HG03139 (cell line): ENCODE data around the gene NCKAP5.
"Not testable (repeated sequence)": the region's sequence is repeated elsewhere in the genome, so short reads cannot be mapped to it uniquely, and the experiment has no call there.

Experiments
- ATAC-seq: cut with Tn5 transposase; IDR thresholded peaks from one replicate; pipeline ENCODE4 v1.9.1; 2021; ENCODE audit not compliant: unreplicated experiment

The NCKAP5 gene

DNA sequence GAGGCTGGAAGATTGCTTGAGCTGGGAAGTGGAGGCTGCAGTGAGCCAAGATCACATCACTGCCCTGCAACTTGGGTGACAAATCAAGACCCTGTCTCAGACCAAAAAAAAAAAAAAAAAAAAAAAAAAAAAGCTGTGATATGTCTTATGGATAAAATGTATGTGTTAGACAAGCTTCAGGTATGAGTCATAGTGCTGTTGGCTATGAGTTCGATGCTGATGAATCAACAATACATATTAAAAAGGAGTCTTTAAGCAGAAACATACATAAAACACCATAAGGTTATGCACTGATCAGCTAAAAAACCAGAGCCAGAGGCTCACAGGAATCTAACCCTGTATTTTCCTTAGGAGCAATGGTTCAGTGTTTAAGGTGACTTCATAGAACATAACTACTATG, 332.3 kb downstream of the NCKAP5 start:
- ATAC-seq = no peak

DNA sequence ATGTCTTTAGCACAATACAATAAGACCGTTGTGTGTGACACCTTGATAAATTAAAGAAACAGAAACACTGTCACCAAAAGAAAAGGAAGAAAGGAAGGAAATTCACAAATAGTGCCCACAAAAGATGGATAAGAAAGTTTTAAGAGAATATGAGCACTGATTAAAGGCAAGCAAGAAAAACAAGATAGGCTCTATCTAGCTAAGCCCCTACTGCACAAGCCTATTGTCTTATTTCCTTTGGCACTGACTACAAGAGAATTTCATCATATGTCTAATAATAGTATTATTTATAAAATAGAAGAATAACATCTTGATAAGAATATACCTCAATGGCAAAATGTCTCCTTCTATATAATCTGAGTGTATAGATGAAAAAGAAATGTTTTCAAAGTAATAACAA, 335.7 kb downstream of the NCKAP5 start:
- ATAC-seq = no peak

DNA sequence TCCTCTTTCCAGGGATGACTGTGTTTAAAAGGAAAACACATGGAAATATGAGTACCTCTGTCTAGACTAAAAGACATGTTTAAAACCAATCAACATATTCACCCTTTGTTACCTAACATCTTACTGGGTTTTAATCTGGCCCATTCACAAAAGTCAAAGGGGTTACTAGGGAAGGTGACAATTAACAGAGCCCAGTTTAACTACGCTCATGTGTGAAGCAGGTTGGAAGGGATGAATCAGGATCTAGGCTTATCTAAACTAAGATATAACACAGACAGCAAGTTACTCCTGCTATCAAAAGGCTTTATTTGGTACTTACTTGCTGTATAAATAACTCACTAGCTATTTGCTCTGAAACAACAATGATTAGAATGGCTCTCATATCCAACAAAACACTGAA, 337.0 kb downstream of the NCKAP5 start:
- no peak for ATAC-seq

DNA sequence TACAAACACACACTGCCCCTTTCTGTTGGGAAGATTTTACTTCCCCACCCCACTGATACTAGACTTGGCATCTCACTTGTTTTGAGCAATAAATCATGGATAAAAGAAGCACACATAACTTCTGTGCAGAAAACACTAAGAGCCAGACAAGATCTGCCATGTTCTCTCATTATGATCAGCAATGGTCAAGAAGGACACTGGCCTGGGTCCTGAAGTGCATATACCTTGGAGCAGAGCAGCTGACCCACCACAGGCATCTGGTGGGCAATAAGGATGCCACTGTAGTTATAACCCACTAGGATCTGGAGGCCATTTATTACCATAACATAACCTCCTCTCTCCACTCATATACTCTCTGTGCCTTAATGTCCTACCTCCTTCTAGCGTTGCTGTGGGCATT, 338.3 kb downstream of the NCKAP5 start:
- ATAC-seq = no peak

DNA sequence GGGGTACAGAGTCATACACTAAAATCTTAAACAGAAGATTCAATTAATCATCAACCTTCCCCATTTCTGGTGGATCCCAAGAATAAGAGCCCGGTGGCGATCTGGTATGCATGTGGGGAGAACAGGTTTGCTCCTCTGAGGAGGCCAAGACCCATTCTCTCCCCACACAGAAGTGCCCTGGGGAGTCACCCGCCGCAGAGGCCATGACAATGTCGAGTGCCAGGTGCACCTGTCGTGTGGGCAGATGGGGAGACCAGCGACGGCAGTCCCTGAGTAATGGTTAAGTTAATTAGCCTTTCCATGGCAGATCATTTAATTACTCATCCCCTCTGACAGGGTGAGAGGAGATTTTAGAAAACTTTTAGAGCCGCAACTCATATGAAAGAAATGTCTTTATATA, 345.0 kb downstream of the NCKAP5 start:
- no peak for ATAC-seq

DNA sequence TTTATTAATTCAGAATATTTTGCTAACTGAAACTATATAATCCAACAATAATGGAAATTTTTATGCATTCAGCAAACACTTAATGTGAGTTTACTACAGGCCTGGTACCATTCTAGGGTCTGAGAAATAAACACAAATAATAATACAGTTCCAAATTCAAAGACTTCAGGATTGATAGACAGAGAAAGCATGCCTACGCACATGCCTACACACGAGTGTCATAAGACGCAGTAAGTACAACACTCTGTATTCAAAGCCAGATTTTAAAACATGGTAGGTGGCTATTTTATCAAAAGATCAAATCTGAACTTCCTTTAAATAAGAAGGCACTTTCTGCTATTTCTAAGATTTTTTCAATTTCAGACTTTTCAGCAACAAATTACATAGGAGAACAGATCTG, 346.9 kb downstream of the NCKAP5 start:
- no peak for ATAC-seq

DNA sequence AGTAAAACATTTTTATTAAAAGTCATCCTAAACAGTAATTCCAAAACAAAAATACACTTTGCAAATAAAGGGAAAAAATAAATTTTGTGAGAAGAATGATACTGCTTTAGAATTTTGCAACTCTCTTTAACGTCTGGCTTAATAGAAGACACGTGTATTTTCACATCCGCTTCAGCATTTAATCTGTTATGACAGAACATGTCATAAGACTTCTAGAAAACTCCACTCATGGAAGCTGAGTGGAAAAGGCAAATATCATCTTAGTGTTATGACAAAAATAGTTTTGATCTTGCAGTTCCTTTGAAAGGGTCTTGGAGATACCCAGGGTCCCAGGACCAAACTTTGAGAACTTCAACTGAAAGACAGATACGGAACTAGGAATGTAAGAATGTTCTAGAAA, 350.1 kb downstream of the NCKAP5 start:
- ATAC-seq = no peak

DNA sequence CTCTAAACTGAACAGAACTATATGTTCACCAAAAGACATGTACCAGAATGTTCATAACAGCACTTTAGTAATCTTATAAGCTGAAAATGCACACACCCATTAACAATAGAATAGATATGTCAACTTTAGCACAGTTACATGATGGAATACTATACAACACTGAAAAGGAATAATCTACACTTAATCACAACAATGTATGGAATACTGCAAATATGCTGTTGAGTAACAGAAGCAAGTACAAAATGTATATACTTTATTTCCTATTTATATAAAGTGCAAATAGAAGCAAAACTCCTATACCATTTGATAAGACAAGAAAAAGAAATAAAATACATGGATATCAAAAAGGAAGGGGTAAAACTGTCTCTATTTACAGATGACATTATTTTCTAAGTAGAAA, 352.8 kb downstream of the NCKAP5 start:
- ATAC-seq = no peak

DNA sequence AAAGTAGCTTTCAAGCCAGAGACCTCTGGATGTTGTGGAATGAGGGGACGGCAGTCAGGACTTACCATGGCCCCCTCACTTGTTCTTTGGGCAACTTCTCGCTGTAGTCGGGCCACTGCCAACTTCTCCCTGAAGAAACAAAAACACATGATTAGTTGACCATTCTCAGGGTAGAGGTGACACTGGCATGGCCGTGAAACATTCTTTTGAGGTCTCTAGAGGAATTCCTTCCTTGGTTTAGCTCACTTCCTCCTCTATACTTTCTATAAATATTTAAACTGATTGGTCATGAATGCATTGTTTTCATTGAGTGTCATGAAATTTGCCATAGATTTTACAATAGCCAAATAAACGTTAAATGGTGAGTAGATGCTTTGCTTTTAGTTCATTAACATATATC, 354.6 kb downstream of the NCKAP5 start:
- no peak for ATAC-seq

DNA sequence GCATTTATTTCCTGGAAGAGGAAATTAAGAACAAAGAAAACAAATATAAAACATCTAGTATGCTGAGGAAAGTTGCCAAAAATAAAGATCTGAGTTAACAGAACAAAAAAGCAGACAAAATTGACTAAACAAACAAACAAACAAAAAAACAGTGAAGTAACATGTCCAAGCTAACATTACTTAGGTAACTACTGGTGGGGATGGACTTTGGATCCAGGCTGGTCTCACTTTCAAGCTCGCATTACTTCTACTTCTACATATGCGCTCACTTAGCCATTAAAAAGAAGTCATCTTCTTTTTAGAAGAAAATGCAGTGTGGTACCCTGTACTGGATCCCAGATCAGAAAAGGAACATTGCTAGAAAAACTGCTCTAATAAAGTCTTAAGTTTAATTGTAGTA, 358.9 kb downstream of the NCKAP5 start:
- no peak for ATAC-seq

DNA sequence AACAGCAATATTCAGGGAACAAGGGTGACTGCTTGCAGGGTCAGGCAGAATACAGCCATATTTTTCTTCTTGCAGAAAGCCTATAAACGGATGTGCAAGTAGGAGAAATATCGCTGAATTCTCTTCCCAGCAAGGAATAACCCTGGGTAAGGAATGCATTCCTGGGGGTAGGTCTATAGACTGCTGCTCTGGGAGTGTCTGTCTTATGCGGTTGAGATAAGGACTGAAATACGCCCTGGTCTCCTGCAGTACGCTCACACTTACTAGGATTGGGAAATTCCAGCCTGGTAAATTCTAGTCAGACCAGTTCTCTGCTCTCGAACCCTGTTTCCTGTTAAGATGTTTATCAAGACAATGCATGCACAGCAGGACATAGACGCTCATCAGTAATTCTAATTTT, 361.6 kb downstream of the NCKAP5 start:
- not testable (repeated sequence) for ATAC-seq

DNA sequence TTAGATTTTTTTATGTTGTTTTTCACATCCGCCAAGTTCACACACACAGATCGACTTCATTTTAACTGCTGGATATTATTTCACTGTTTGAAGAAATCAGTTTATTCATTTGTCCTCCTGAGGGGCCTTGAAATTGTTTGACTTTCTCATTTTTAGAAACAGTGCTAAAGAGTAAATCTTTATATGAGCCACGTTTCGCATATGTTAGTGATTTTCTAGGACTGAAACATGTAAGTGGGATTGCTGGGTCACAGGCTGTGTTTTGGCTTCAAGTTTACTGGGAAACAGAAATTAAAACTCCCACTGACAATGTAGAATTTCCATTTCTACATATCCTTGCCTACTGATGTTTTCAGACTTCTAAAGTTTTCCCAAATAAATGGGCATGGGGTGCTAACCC, 363.8 kb downstream of the NCKAP5 start:
- ATAC-seq = no peak

DNA sequence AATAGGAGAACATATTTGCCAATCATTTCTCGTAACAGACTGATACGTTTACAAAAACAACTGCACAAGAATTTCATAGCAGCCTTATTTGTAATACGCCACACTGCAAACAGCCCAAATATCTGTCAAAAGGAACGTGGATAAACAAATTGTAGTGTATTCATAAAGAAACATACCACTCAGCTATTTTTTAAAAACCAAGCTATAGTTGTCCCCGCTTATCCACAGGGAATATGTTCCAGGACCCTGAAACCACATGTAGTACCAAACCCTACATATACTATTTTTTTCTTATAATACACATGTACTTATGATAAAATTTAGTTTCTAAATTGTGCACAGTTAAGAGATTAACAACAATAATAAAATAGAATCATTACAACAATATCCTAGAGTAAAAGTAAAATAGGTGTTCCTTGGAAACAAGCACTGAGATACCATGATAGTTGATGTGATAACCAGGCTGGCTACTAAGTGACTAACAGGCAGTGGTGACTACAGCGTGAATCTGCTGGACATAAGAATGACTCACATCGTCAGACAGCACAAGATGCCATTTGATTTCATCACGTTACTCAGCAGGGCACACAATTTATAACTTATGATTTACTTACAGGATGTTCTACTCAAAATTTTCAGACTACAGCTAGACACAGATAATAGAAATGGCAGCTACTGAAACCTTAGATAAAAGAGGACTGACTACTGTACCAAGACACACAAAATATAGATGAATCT, 367.4 kb downstream of the NCKAP5 start:
- ATAC-seq = no peak

DNA sequence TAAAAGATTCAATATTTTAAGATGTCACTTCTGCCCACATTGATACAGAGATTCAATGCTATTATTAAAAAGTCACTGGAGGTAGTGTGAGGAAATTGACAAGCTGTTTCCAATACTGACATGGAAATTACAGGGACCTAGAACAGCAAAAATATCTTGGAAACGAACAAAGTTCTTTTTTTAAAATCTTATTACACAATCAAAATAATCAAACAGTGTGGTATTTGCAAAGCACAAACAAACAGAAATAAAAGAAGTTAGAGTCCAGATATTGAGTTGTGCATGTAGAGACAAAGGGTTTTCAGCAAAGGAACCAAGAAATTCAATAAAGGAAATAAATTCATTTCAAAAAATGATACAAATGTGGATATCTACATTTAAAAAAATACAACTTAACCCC, 369.6 kb downstream of the NCKAP5 start:
- no peak for ATAC-seq

DNA sequence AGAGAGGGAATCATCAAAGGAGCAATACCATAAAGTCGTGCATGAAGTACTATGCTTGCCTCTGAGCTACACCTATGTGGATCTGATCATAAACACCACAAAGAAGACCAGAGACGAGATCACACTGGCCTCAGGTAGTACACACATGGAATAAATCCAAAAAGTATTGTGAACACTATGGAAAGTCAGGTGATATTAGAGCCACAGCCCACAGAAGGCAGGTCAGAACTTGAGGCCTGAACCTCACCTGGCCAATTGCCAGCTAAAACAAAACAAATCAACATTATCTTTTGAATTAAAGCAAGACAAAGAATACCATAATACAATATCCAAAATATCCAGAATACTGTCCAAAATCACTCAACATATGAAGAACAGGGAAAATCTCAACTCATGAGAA, 371.1 kb downstream of the NCKAP5 start:
- no peak for ATAC-seq

DNA sequence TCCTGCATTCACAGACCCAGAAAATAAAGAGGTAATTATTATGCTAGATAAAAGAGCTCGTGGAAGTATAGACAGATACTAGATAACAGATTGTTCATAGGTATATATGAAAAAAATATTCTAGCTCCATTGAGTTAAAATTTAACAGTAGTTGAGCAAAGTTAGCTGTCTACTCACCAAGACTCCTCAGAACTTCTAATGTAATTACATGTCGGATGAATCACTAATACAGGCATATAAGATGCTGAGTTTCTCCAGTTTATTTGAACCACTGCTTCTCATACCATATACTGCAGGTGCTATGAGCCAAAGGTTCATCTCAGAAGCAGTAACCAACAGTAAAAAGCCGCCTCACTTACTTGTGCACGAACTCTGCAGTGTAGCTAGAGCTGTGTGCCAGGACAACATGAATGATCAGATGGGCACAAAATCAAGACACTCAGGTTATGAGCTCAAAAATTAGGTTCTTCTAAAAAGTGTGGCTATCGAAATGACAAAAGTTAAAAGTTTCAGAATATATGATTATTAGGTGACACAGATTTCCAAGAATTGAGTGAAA, 373.4 kb downstream of the NCKAP5 start:
- no peak for ATAC-seq

DNA sequence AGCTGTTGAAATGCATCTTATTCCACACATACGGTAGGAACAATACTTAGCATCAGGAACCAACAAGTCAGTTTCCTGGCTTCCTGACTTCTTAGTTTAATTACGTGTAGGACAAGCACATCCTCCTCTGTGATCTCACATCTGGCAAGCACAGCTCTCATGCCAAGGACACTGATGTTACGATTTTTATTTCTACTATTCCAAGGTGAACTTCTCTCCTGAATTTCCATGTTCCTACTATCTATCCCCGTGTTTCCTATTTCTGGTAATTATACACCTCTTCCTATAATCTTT, 374.0 kb downstream of the NCKAP5 start:
- no peak for ATAC-seq

DNA sequence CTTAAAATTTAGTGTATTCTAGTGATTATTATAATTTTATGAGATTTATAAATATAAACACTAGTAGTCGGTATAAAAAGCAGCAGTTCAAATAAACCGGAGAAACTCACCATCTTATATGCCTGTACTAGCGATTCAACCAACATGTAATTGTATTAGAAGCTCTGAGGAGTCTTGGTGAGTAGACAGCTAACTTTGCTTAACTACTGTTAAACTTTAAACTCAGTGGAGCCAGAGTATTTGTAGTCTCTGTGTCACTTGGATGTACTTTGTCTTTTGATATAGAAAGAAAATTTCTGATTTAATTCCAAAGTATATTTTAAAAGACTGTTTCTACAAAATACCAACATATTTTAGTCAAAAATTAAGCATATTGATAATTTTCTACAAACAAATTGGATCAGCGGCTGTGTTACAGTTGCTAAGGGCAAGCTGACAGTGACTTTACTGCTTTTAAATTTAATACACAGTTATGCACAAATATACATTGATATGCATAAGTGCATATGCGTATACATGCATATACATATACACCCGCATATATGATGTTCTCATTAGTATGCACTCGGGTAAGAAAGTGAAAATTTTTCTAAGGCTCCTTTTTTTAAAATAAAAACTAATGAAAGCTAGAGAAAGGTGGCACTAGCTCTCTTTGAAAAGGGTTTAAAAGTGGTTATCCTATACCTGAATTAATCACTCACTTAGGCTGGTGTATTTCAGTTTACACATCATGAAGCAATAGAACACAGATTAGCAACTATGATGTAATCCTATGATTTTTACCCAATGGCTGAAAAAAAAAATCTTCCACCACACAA, 374.5 kb downstream of the NCKAP5 start:
- ATAC-seq = no peak

DNA sequence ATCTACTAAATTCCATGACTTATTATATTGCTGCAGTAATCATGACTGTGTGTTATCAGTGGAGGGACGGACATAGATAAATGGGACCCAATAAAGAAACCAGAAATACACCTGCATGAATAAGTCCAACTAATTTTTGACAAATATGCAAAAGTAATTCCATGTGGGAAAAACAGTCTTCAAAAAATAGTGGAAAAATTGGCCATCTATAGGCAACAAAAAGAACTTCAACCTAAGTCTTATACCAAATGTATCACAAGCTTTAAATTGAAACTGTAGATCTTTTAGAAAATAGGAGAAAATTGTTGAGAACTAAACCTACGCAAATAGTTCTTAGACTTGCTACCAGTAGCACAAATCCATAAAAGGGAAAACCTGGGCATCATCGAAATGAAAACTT, 376.2 kb downstream of the NCKAP5 start:
- ATAC-seq = no peak

DNA sequence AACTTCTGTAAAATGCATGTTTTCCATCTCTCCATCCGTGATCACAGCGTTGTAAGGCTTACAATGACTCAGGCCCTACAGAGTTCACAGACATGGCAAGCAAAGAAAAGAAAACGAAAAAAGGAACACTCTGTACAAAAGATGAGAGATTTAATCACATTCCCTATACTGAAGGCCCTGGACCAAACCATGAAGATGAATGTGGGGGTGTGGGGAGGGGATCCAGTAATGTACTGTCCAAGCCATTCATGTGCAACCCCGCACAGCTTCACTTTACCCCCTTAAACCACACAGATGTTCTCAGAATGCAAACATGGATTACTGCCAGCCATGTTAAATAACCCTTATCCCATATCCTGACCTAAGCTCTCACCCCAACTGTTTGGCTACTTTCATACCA, 391.1 kb downstream of the NCKAP5 start:
- no peak for ATAC-seq

DNA sequence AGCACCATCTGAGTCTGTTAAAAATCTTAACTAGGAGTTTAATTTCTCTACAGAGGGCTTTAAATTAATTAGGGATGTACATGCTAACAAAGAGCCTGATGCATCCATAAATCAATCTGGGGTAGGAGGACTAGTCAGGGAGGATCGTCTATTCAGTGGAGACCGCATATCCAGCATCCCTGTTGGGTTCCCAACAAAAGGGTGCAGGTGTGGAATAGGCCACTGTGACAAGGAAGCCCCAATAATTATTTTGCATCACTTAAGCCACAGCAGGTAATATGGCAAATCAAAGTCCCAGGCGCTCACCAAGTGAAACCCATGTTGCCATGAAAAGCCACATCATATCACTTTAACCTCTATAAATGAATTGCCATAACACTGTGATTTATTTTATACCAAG, 392.3 kb downstream of the NCKAP5 start:
- ATAC-seq = no peak

DNA sequence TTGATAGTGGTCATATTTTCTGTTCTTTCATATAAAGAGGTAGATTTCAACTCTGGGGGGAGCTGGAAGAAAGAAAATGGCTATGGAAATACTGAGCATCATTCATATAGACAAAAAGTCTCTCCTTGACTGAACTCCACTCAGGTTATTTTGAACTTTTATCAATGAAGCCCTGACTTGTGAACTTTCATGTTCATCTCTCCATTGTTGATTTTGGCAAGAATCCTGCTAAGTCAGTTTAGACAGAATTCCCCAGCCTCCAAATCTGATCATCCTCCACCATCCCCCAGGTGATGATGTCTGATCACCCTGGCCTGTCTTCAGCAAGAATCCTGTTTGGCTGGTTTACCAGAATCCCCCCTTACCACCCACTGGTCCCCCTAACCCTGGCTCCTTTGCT, 395.0 kb downstream of the NCKAP5 start:
- ATAC-seq = no peak
